Activated T-helper 1 cell treated with anti-CD3 and anti-CD28 coated beads, Interleukin-12 subunit alpha, Interleukin-12 subunit beta, Interleukin-2, Interleukin-4 antibody, amounts not matched to agents 30 ng/mL and 10 ng/mL and 1 ng/mL, durations not matched to agents 14 hours and 24 hours and 36 hours (primary cell): ENCODE results near the gene SCRN2. TPM values are rescaled to one million over a fixed set of nuclear protein-coding genes. Genes with fewer than 3 reads are reported as not detected.

Experiments
- DNase-seq: peaks from one replicate; pipeline ENCODE4 v3.0.0; 2021; ENCODE audit warnings: low spot score
- H3K27ac Mint-ChIP-seq: one replicate; pipeline ENCODE4 v1.8.0; 2021; ENCODE audit warnings: mild to moderate bottlenecking, mixed read lengths
- H3K27me3 Mint-ChIP-seq: one replicate; pipeline ENCODE4 v1.8.0; 2022; ENCODE audit warnings: mild to moderate bottlenecking, moderate library complexity, mixed read lengths; ENCODE audit not compliant: insufficient read depth
- H3K36me3 Mint-ChIP-seq: one replicate; pipeline ENCODE4 v1.8.0; 2021; ENCODE audit warnings: low read depth, mixed read lengths
- H3K4me1 Mint-ChIP-seq: one replicate; pipeline ENCODE4 v1.8.0; 2021; ENCODE audit warnings: low read depth, mixed read lengths
- H3K4me3 Mint-ChIP-seq: one replicate; pipeline ENCODE4 v1.8.0; 2021; ENCODE audit warnings: mild to moderate bottlenecking, moderate library complexity, mixed read lengths
- H3K9me3 Mint-ChIP-seq: one replicate; pipeline ENCODE4 v1.8.0; 2021; ENCODE audit warnings: mixed read lengths
- intact Hi-C: fragments of 100-400 bp; cut with micrococcal nuclease; formaldehyde crosslinking; loops from one replicate; pipeline ENCODE4 v1.15.1; 2024
- total RNA-seq: library from RNA; stranded (reverse); gene quantifications from 2 replicates; pipeline ENCODE4 v1.2.3, GENCODE V29; 2022

SCRN2 gene
- total RNA-seq, 1 donor from 2014 or later: 26.3 TPM

DNA sequence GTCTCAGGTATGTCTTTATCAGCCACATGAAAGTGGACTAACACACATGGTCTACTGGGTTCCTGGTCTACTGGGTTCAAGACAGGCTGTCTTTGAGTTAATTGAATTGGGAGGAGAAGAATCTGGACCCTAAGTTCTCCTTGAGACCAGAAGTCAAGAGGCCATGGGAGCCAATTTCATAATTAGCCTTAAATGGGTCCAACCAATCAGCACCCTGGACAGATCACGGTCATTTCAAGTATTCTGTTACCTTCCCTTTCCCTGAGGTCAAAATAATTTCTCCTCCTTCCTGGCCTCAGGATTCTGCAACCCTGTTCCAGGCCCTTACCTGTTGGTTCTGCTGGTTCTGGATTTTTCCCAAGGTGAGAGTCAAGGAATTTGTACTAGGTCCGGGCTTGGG, 43.3 kb downstream of the SCRN2 start:
- H3K9me3 Mint-ChIP-seq: no peaks in the 10 kb centered on the region

DNA sequence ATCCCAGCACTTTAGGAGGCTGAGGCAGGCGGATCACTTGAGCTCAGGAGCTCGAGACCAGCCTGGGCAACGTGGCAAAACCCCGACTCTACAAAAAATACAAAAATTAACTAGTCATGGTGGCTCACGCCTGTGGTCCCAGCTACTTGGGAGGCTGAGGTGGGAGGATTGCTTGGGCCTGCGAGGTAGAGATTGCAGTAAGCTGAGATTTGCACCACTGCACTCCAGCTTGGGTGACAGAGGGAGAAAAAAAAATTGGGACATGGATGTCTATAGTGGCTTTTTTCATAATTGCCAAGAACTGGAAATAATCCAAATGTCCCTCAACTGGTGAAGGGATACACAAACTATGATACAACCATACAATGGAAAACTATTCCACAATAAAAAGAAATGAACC, 48.1 kb downstream of the SCRN2 start:
- no peaks in the 10 kb centered on the region for H3K9me3 Mint-ChIP-seq
- H3K4me3 Mint-ChIP-seq: no peak overlapping the region
- intact Hi-C loops: loop anchor here (5.0 kb wide), 1 partner anchor 51 kb away; no protein-coding TSS in a partner anchor
- H3K27me3 Mint-ChIP-seq: peaks cover 53% of the 10 kb centered on the region
- H3K36me3 Mint-ChIP-seq: no peaks in the 10 kb centered on the region
- no peak for DNase-seq
- H3K27ac Mint-ChIP-seq: no peak overlapping the region
- no peaks in the 10 kb centered on the region for H3K4me1 Mint-ChIP-seq

More for the DNA sequence above, 43.3 kb downstream of the SCRN2 start:
- Mint-ChIP-seq H3K27ac (no peak overlapping the region), H3K27me3 (peaks cover 23% of the 10 kb centered on the region), H3K4me1 (peaks cover 6% of the 10 kb centered on the region), H3K36me3 (no peaks in the 10 kb centered on the region), H3K4me3 (no peak overlapping the region)
- no peak for DNase-seq
- intact Hi-C loops: no loop called here

DNA sequence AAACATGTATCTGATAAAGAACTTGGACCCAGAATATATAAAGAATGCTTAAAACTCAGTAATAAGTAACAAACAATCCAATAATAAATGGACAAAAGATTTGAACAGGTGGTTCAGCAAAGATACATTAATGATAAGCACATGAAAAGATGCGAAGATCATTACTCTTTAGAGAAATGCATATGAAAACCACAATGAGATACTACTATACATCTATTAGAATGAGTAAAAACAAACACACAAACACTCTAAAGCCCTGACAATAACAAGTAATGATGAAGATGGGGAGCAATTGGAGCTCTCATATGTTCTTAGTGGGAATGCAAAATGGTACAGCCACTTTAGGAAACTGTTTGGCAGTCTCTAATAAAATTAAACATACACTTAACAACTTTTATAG, 48.6 kb downstream of the SCRN2 start:
- Mint-ChIP-seq H3K27me3 (peaks cover 56% of the 10 kb centered on the region), H3K9me3 (no peaks in the 10 kb centered on the region), H3K27ac (no peak overlapping the region), H3K4me3 (no peak overlapping the region), H3K4me1 (no peaks in the 10 kb centered on the region), H3K36me3 (no peaks in the 10 kb centered on the region)
- no peak for DNase-seq
- intact Hi-C loops: loop anchor here (5.0 kb wide), 1 partner anchor 50 kb away; no protein-coding TSS in a partner anchor

DNA sequence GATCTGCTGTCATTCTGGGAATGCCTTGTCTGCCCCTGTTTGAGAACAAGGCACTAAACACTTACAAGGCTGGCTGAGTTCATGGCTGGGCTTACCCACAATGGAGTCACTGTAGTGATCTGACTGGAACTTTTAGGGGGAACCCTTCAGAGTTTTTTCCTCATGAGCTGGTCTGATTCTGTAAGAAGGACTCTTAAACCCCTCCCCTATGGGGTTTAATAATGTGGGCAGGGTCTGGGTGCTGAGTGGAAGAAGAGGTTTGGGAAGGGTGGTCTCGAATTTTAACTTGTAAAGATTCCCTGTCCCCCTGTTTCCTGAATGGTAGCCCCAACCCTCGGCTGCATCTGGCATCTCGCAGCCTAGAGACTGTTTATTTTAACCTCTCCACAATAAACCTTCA, 50.0 kb downstream of the SCRN2 start:
- no peak for DNase-seq
- Mint-ChIP-seq H3K27ac (no peak overlapping the region), H3K27me3 (peaks cover 63% of the 10 kb centered on the region), H3K36me3 (no peaks in the 10 kb centered on the region), H3K9me3 (no peaks in the 10 kb centered on the region), H3K4me1 (no peaks in the 10 kb centered on the region), H3K4me3 (peak overlapping the region; percentile 32)
- intact Hi-C loops: loop anchor here (5.0 kb wide), 1 partner anchor 49 kb away; no protein-coding TSS in a partner anchor

DNA sequence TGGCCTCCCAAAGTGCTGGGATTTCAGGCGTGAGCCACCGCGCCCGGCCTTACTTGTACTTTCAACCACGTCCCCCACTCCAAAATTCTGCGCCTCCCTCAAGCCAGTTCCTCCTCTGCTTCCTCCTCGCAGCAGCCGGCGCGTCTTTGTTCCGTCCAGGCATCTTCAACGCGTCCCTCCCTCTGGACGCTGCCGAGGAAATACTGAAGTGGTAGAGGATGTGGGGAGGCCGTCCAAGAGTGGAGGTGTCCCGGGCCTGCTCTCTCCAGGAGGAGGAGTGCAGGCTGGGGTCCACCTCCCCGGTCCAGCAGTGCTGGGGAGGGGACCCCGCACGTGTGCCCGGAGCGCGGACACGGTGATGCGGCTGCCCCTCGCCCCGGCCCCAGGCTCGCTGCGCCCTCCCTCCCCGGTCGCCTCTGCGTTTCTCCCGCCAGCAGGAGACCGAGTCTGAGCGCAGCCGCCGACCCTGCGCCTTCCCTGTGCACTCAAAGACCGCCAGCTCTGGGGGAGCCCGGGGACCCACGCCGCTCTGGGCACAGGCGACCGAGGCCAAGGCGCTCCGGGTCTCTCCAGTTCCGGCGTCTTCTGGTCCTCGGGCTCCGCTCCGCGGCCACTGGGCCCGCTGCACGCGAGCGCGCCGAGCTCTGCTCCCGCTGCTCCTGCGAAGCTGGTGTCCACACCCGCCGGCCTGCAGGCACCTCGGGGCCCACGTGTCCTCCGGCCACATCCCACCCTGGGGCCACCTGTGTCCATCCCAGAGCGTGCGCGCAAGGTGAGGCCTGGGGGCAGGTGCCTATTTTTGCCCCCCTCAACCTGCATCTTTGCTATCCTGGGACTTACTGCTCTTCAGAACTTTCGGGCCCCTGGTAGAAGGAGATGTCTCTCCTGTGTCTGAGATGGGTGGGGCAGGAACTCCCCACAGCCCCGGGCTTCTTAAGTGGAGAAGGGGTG, 51.2 kb downstream of the SCRN2 start:
- Mint-ChIP-seq H3K4me3 (peak overlapping the region; percentile 64), H3K36me3 (no peaks in the 10 kb centered on the region), H3K27me3 (peaks cover 70% of the 10 kb centered on the region), H3K4me1 (no peaks in the 10 kb centered on the region), H3K27ac (no peak overlapping the region), H3K9me3 (no peaks in the 10 kb centered on the region)
- intact Hi-C loops: loop anchor here (1.0 to 5.0 kb wide), 3 partner anchors 14 to 92 kb away; no protein-coding TSS in a partner anchor
- DNase-seq: peak; percentile 44

Other genes starting within 250 kb of the SCRN2 start
- 718 and 719 TPM in 2 replicates for gene KPNB1, start 191.4 kb downstream of the SCRN2 start, total RNA-seq
- gene TBKBP1, start 147.1 kb downstream of the SCRN2 start, total RNA-seq: 11.6 and 12.4 TPM in 2 replicates
- gene TBX21, start 108.0 kb downstream of the SCRN2 start, total RNA-seq: 89.8 and 90.8 TPM in 2 replicates
- gene OSBPL7, start 19.5 kb downstream of the SCRN2 start, total RNA-seq: 18.6 and 21.6 TPM in 2 replicates
- 53.6 and 56.9 TPM in 2 replicates for gene MRPL10, start 9.7 kb downstream of the SCRN2 start, total RNA-seq
- gene LRRC46, start 9.6 kb downstream of the SCRN2 start, total RNA-seq: 0.39 and 0.70 TPM in 2 replicates
- gene SP6, start 9.9 kb upstream of the SCRN2 start, total RNA-seq: 0.05 and 0.12 TPM in 2 replicates
- 24.0 and 26.3 TPM in 2 replicates for gene SP2, start 55.0 kb upstream of the SCRN2 start, total RNA-seq
- 58.8 and 60.7 TPM in 2 replicates for gene PNPO, start 100.3 kb upstream of the SCRN2 start, total RNA-seq
- gene PRR15L, start 116.6 kb upstream of the SCRN2 start, total RNA-seq: not detected in 2 replicates
- gene CDK5RAP3, start 129.8 kb upstream of the SCRN2 start, total RNA-seq: 190 and 200 TPM in 2 replicates
- gene COPZ2, start 196.5 kb upstream of the SCRN2 start, total RNA-seq: 3.4 and 5.8 TPM in 2 replicates
- 86.6 and 92.0 TPM in 2 replicates for gene NFE2L1, start 207.1 kb upstream of the SCRN2 start, total RNA-seq